GM04503 (cell line): Measurements from ENCODE around the gene PDX1.

Experiments
- DNase-seq: peaks from one replicate; pipeline ENCODE4 v3.0.0-alpha.2; 2012; ENCODE audit warnings: low read depth

The PDX1 gene

GRCh38 chr13:27922883-27923612 is 3.2 kb downstream of the PDX1 start:
- DNase-seq, result no peak

GRCh38 chr13:27923794-27924528 is 4.2 kb downstream of the PDX1 start:
- no peak for DNase-seq

DNA sequence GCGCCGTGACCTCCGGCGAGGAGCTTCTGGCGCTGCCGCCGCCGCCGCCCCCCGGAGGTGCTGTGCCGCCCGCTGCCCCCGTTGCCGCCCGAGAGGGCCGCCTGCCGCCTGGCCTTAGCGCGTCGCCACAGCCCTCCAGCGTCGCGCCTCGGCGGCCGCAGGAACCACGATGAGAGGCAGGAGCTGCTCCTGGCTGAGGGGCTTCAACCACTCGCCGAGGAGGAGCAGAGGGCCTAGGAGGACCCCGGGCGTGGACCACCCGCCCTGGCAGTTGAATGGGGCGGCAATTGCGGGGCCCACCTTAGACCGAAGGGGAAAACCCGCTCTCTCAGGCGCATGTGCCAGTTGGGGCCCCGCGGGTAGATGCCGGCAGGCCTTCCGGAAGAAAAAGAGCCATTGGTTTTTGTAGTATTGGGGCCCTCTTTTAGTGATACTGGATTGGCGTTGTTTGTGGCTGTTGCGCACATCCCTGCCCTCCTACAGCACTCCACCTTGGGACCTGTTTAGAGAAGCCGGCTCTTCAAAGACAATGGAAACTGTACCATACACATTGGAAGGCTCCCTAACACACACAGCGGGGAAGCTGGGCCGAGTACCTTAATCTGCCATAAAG is 4.8 kb downstream of the PDX1 start:
- no peak for DNase-seq

DNA sequence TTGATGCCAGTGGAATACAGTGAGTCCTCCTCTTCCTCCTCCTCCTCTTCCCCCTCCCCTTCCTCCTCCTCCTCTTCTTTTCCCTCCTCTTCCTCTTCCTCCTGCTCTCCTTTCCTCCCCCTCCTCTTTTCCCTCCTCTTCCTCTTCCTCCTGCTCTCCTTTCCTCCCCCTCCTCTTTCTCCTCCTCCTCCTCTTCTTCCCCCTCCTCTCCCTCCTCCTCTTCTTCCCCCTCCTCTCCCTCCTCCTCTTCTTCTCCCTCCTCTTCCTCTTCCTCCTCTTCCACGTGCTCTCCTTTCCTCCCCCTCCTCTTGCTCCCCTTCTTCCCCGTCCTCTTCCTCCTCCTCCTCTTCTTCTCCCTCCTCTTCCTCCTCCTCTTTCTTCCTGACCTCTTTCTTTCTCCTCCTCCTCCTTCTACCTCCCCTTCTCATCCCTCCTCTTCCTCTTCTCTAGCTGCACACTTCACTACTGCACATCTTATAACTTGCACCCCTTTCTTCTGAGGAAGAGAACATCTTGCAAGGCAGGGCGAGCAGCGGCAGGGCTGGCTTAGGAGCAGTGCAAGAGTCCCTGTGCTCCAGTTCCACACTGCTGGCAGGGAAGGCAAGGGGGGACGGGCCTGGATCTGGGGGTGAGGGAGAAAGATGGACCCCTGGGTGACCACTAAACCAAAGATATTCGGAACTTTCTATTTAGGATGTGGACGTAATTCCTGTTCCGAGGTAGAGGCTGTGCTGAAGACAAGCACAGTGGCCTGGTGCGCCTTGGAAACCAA is 5.6 kb downstream of the PDX1 start:
- no peak for DNase-seq

DNA sequence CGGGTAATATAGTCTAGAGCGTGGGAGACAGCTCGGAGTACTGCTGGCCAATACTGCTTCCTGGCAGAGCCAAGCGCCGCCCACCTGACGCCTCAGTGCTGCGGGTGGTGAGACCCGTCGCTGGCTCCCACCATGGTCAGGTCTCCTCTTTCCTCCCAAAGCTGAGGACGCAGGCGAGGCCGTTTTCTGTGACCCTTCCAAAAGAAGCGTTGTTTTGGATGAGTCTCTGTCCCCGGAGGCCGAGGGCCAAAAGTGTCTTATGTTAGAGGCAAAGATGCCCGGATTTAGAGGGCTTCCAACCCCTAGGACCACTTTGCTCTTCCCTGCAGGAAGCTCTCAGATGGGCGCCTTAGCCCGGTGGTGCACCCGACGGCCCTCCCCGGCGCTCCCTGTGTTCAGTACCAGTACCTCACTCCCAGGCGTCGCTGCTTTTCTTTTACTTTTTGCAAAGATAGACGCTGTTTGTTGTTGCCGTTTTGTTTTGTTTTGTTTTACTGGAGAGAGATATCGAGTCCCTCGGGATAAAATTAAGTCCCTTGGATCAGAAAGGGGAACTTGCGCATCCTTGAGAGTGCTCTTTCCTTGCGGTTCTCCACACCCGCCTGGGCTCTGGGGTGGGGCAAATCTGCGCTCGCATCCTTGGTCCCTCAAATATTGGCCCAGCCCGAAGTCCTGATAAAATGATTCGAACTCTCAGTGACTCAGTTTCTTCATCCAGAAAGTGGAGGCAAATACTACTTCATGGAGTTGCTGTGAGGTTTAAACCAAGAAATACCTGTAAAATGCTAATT is 7.0 kb downstream of the PDX1 start:
- DNase-seq, result no peak

- DNase-seq, result no peak
These were observed 7.9 kb downstream of the PDX1 start for GRCh38 chr13:27927444-27928352.

- DNase-seq, result no peak
These were observed 8.6 kb downstream of the PDX1 start for GRCh38 chr13:27928353-27928804.

DNA sequence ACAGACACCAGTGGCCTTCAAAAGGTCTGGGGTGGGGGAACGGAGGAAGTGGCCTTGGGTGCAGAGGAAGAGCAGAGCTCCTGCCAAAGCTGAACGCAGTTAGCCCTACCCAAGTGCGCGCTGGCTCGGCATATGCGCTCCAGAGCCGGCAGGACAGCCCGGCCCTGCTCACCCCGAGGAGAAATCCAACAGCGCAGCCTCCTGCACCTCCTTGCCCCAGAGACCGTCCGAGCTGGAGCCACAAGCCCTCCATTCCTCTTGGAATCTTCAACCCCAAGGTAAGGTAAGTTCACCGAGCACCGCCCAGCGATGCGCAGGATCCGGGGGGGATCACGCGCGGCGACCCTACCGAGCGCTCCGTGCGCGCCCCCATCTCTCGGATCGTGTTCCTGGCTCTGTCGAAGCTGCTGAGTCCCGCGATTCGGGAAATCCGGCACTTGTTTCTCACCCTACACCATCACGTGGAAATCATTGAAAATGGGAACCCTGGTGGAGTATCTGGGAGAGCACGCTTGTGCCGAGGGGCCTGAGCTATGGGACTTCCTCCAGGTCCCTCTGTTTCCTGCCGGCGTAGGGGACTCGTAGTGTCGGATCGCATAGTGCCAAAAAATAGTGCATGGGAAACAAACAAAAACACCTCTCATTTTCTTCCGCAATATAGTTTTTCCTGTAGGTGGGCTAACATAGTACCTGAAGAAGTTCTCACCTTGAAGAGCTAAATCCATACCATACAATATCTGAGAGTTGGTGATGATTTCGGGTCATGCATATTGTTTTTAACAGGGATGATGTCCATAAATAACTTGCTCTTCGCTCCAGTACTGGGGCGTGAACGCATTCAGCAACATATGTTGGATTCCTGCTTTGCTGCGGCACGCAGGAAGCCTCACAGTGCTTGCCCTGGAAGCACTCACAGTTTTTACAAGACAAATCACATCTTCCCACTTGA is 9.3 kb downstream of the PDX1 start:
- no peak for DNase-seq

DNA sequence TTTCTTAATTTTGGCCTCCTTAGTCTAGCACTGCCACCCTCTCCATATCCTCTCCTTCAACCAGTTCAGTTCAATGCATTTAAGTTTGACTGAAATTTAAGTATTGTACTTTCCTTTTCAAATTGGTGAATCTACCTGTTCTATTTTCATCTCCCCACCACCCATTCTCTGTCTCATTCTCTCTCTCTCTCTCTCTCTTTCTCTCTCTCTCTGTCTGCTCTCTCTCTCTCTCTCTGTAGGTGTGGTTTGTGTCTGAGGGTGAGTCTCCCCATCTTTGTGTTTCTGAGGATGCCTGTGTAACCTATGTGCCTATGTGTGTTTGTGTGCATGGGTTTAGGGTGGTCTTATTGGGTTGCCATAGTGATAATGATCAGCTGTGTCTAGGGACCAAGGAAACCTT is 10.1 kb downstream of the PDX1 start:
- no peak for DNase-seq

DNA sequence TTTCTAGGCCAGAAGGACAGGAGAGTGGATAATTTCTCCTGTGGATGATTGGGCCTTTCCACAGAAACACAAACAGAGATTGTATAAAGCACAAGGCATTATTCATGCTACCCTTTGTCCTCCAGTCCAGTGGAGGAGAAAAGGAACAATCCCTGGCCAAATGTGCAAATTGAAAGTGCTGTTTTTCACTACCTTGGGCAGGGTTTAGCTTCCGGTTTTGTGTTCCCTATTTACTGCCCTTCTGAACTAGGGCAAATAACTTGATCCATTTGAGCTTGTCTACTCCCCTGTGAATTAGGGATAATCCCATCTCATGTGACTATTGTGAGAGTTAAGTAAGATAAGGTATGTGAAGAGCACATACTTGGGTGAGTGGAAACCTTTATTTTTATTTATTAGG is 13.3 kb downstream of the PDX1 start:
- no peak for DNase-seq

GRCh38 chr13:27933580-27934328 is 14.0 kb downstream of the PDX1 start:
- no peak for DNase-seq

GRCh38 chr13:27942972-27943371 is 23.2 kb downstream of the PDX1 start:
- no peak for DNase-seq

GRCh38 chr13:27952876-27953675 is 33.3 kb downstream of the PDX1 start:
- DNase-seq, result no peak

DNA sequence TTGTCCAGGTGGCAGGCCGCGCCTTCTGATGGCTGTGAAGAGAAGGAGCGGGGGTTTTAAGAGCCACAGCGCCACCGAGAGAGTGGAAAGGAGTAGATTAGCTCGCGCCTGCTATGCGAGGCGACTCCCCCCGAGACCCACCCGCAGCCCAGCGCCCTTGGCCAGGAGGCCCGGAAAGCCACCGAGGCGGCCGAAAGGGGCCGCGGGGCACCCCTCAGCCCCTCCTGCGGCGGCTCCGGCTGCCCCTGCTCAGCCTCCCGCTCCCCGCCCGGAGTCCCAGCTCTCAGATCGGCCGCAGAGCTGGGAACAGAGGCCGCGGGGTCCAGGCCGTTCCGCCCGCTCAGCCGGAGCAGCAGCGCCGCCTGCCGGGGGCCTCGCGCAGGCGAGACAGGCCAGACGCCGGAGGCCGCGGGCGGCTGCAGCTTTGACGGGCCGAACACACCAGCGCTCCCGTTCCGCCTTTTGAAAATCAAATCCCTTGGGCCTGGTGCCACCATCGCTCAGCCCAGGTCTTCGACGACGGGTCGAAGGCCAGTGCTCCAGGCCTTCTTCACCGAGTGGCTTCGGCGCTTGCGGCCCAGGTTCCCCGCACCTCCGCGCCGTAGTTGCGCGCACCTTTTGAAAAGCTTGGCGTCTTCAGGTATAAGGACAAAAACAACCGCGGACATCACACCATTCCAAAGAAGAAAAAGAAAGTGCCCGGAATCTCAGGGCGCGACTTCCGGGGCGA is 34.0 kb downstream of the PDX1 start:
- no peak for DNase-seq

DNA sequence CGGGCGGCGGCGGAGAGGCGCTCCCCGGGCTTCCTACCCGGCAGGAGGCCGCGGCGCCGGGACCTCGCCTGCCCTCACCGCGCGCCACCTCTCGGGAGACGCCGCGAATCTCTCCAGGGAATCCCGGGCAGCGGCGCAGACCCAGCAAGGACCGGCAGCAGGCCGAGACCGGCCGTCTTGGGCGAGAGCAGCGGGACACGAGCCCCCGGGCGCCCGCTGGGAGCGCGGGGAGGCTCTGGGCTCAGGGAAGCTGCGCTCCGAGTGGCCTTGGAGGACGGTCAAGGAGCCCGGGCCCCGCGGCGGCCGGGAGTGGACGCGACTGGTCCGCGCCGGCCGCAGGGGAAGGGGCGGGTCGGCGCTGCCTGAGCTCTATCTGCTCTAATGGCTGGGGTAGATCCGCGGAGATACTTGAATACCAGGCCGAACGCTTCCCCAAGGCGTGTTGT is 34.6 kb downstream of the PDX1 start:
- no peak for DNase-seq

- no peak for DNase-seq
These were observed 35.3 kb downstream of the PDX1 start for GRCh38 chr13:27955014-27955591.
